Keratinocyte (primary cell): ENCODE measurements around the gene PATZ1. TPM values are rescaled to one million over a fixed set of nuclear protein-coding genes. Genes with fewer than 3 reads are reported as not detected.
A peak's percentile ranks its signal among the peaks of the same experiment; 100 is the strongest.

Experiments
- DNase-seq: peaks from one replicate; pipeline ENCODE4 v3.0.0-alpha.2; 2011; ENCODE audit warnings: low read depth, missing footprints, low spot score
- FAIRE-seq: peaks from 2 replicates; lab custom pipeline; 2011; peaks lifted over from hg19 to GRCh38; lab: Jason Lieb, UNC
- H2AFZ ChIP-seq: 2 replicates; pipeline ENCODE4 v1.6.0; 2012; ENCODE audit warnings: low read length, control low read depth, inconsistent platforms; ENCODE audit not compliant: control insufficient read depth
- H3K27ac ChIP-seq: 2 replicates; pipeline ENCODE4 v1.5.1; 2011; ENCODE audit warnings: low read length; ENCODE audit not compliant: control insufficient read depth, insufficient read depth
- H3K27me3 ChIP-seq: 3 replicates; pipeline ENCODE4 v1.6.0; 2011; ENCODE audit warnings: low read length; ENCODE audit not compliant: control insufficient read depth, insufficient read depth; ENCODE audit errors: extremely low read depth
- H3K36me3 ChIP-seq, 2 experiments: 2 replicates in 1 of 2; 3 replicates in 1 of 2; pipeline ENCODE4 v1.5.1; 2011; ENCODE audit warnings: low read length in 2 of 2, mild to moderate bottlenecking in 1 of 2; ENCODE audit not compliant: control insufficient read depth in 2 of 2, insufficient read depth in 2 of 2; ENCODE audit errors: extremely low read depth in 1 of 2
- H3K4me1 ChIP-seq: 3 replicates; pipeline ENCODE4 v1.5.1; 2011; ENCODE audit warnings: low read length; ENCODE audit not compliant: control insufficient read depth, insufficient read depth; ENCODE audit errors: extremely low read depth
- H3K4me2 ChIP-seq: 3 replicates; pipeline ENCODE4 v1.6.0; 2011; ENCODE audit warnings: low read depth, low read length; ENCODE audit not compliant: control insufficient read depth, insufficient read depth; ENCODE audit errors: extremely low read depth
- H3K4me3 ChIP-seq, 3 experiments: fragments of 200-600 bp in 1 of 3; sonication (generic) in 1 of 3; 2 replicates in 2 of 3; 3 replicates in 1 of 3; pipeline ENCODE4 v1.5.1; 2011 to 2016; ENCODE audit warnings: low read length in 3 of 3, mild to moderate bottlenecking in 3 of 3, control low read depth in 2 of 3, inconsistent platforms in 1 of 3, low read depth in 1 of 3, mixed read lengths in 1 of 3, mixed run types in 1 of 3, moderate library complexity in 1 of 3; ENCODE audit not compliant: control insufficient read depth in 2 of 3, insufficient read depth in 2 of 3; ENCODE audit errors: extremely low read depth in 1 of 3
- H3K79me2 ChIP-seq: 2 replicates; pipeline ENCODE4 v1.6.0; 2012; ENCODE audit warnings: low read length; ENCODE audit not compliant: control insufficient read depth, insufficient read depth
- H3K9ac ChIP-seq: 3 replicates; pipeline ENCODE4 v1.6.0; 2011; ENCODE audit warnings: low read length; ENCODE audit not compliant: control insufficient read depth, insufficient read depth; ENCODE audit errors: extremely low read depth
- H3K9me1 ChIP-seq: 3 replicates; pipeline ENCODE4 v1.6.0; 2011; ENCODE audit warnings: low read length; ENCODE audit not compliant: control insufficient read depth, insufficient read depth; ENCODE audit errors: extremely low read depth
- H3K9me3 ChIP-seq: 2 replicates; pipeline ENCODE4 v1.5.1; 2012; ENCODE audit warnings: low read depth, low read length; ENCODE audit not compliant: control insufficient read depth
- H4K20me1 ChIP-seq: 3 replicates; pipeline ENCODE4 v1.6.0; 2011; ENCODE audit warnings: low read length; ENCODE audit not compliant: control insufficient read depth, insufficient read depth; ENCODE audit errors: extremely low read depth
- CTCF ChIP-seq, 3 experiments: IDR thresholded peaks in 1 of 3; conservative IDR thresholded peaks in 1 of 3; optimal IDR thresholded peaks in 1 of 3; 2 replicates in 2 of 3; 3 replicates in 1 of 3; pipeline versions ENCODE3 to v1.5.1; 2011; ENCODE audit warnings: low read length in 3 of 3, mild to moderate bottlenecking in 3 of 3, moderate library complexity in 2 of 3, control low read depth in 1 of 3, inconsistent platforms in 1 of 3; ENCODE audit not compliant: insufficient read depth in 2 of 3; ENCODE audit errors: extremely low read depth in 1 of 3
- EZH2 ChIP-seq: IDR thresholded peaks from one replicate; pipeline ENCODE4 v1.6.1; 2012; ENCODE audit warnings: inconsistent platforms, mild to moderate bottlenecking, low read length, moderate library complexity
- dilution Hi-C: fragments of 300-500 bp; cut with MboI; formaldehyde crosslinking; loops from one replicate; pipeline ENCODE4 v1.7.0; 2020; ENCODE audit warnings: low sequenced_read_pairs; ENCODE audit not compliant: extremely low pct_ligation_motif_present
- polyA plus RNA-seq, 5 experiments: library from polyadenylated mRNA; depleted of rRNA in 3 of 5; stranded (reverse) in 3 of 5; stranded (forward) in 1 of 5; unstranded in 1 of 5; fragments of >200 nt; gene quantifications; 1 replicate in 1 of 5; 2 replicates in 3 of 5; 3 replicates in 1 of 5; pipeline versions ENCODE4 v1.2.1 to v1.2.3, GENCODE V29; 2011 to 2012; ENCODE audit warnings: missing spikeins in 2 of 5, low read depth in 1 of 5, low replicate concordance in 1 of 5

Gene PATZ1
- polyA plus RNA-seq, 1 donor (not counting 4 experiments of a cell fraction or from before 2014, with no cell fraction given) = 3.4 TPM

GRCh38 chr22:31313366-31314147, 32.6 kb downstream of the PATZ1 start:
- DNase-seq (peak; percentile 70), FAIRE-seq (peak; percentile 92)
- H3K36me3 ChIP-seq = no peaks in the 10 kb centered on the region
- H2AFZ ChIP-seq = peak overlapping the region; percentile 54
- no peaks in the 10 kb centered on the region for H3K9me1 ChIP-seq
- H3K9ac ChIP-seq = peak overlapping the region; percentile 28
- H3K27ac ChIP-seq = peak overlapping the region; percentile 45
- H3K27me3 ChIP-seq = no peaks in the 10 kb centered on the region
- no peaks in the 10 kb centered on the region for H4K20me1 ChIP-seq
- TF ChIP-seq CTCF (optimal IDR thresholded peaks at IDR 0.05 in 1 of 3, IDR thresholded peaks at IDR 0.05 in 1 of 3, conservative IDR thresholded peaks at IDR 0.05 in 1 of 3; ENCODE audit: extremely low read depth in 1 of 3, insufficient read depth in 2 of 3, low read length in 3 of 3) = peak; percentile 67 to 94 (median 80)
- no peak for TF ChIP-seq EZH2
- dilution Hi-C loops = no loop called here
- peaks cover 5% of the 10 kb centered on the region for H3K4me1 ChIP-seq
- no peak overlapping the region for H3K4me3 ChIP-seq
- peak overlapping the region; percentile 49 for H3K4me2 ChIP-seq
- H3K9me3 ChIP-seq = no peaks in the 10 kb centered on the region
- H3K79me2 ChIP-seq = no peaks in the 10 kb centered on the region

- TF ChIP-seq CTCF (optimal IDR thresholded peaks at IDR 0.05 in 1 of 3, IDR thresholded peaks at IDR 0.05 in 1 of 3, conservative IDR thresholded peaks at IDR 0.05 in 1 of 3; ENCODE audit: extremely low read depth in 1 of 3, insufficient read depth in 2 of 3, low read length in 3 of 3) = no peak
- no peak for TF ChIP-seq EZH2
- Histone ChIP-seq H3K9me3 (no peaks in the 10 kb centered on the region), H3K36me3 (no peaks in the 10 kb centered on the region), H3K4me2 (no peak overlapping the region), H3K27me3 (no peaks in the 10 kb centered on the region), H2AFZ (no peak overlapping the region), H3K4me1 (peaks cover 14% of the 10 kb centered on the region), H4K20me1 (no peaks in the 10 kb centered on the region), H3K4me3 (no peak overlapping the region), H3K9me1 (no peaks in the 10 kb centered on the region), H3K9ac (no peak overlapping the region), H3K79me2 (no peaks in the 10 kb centered on the region), H3K27ac (no peak overlapping the region)
- dilution Hi-C loops = no loop called here
- no peak for DNase-seq
- FAIRE-seq = no peak
Observed at GRCh38 chr22:31308181-31308580, 38.0 kb downstream of the PATZ1 start.
